ENCODE results near the gene CCDC86.
"Not testable (repeated sequence)": the region's sequence is repeated elsewhere in the genome, so short reads cannot be mapped to it uniquely, and the experiment has no call there.

Gene CCDC86, protein sequence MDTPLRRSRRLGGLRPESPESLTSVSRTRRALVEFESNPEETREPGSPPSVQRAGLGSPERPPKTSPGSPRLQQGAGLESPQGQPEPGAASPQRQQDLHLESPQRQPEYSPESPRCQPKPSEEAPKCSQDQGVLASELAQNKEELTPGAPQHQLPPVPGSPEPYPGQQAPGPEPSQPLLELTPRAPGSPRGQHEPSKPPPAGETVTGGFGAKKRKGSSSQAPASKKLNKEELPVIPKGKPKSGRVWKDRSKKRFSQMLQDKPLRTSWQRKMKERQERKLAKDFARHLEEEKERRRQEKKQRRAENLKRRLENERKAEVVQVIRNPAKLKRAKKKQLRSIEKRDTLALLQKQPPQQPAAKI

GRCh38 chr11:60841797-60842667, at the start of gene CCDC86:
Gene CCDC86, plus strand, starts transcription at chr11:60842113. Its CDS starts 12 bp downstream, at chr11:60842125.
- peak; percentile 97 to 99 for DNase-seq (ENCODE audit: low read depth in 2 of 2, low spot score in 1 of 2)

DNA sequence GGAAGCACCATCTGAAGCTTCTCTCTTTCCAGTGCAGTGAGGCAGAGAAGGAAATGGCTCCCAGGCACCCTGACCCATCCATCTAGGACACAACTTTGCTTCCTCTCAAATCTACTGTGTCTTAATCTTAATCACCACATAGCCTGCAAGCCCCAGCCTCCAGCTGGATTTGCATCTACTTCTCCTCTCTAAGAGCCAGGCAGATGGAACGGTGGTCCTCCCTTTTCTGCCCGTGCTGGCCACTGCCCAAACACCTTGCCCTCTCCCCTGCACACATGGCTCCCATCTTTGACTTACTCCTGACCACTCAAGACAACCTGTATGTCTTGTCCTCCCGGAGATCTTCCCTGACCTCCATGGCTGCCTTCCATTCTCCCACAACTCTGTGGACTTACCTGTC, 49.4 kb upstream of the CCDC86 start:
- DNase-seq (ENCODE audit: low read depth in 2 of 2, low spot score in 1 of 2) = no peak

DNA sequence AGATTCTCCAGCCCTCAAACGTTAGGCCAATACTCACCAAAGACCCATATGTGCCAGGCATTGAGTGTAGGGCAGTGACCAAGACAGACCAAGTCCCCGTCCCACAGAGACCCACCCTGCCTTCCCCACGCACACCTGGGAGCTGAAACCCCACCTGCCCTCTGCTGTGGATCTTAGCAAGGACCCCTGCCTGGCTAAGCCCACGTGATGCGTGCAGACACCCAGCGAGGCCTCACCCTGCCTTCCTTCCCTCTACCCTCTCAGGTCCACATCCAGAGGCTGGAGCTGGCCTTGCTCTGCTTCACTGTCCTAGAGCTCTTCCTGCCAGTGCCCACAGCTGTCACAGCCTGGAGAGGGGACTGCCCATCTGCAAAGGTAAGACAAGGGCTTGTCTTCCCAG, 46.6 kb upstream of the CCDC86 start:
- DNase-seq (ENCODE audit: low read depth in 2 of 2, low spot score in 1 of 2) = no peak

DNA sequence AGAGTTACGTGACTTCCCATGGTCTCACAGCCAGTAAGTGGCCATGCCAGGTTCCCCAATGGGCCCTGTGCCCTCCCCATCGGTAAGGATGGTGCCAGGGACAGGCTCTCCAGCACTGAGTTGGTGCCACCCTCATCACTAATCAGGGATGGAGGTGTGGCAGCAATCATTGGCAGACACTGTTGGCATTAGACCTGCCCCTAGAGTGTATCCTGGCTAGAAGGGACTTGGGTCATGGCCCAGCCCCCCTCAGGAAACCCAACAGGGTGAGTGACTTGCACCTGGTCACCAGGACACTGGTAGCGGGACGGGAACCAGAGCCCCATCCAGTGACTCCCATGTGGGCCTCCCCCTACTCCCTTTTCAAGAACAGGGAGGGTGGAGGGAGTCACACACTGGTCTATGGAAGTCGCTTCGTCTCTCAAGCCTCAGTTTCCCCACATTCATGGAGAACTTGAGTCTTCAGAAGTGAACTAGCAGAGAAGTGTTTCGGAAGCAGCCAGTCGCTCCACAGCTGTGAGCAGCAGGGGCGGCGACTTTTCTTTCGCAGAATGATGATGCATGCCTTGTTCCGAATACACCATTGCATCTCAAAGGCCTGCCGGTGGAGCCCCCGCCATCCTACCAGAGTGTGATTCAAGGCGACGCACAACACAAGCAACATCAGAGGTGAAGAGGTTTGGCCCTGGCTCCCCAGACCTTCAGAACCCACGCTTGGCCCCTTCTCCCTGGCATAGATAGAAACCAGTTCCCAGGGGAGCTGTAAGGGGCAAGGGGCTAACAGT, 43.9 kb upstream of the CCDC86 start:
- DNase-seq (ENCODE audit: low read depth in 2 of 2, low spot score in 1 of 2) = no peak

- DNase-seq (ENCODE audit: low read depth in 2 of 2, low spot score in 1 of 2) = no peak
These were observed 43.3 kb upstream of the CCDC86 start for GRCh38 chr11:60798631-60799030.

DNA sequence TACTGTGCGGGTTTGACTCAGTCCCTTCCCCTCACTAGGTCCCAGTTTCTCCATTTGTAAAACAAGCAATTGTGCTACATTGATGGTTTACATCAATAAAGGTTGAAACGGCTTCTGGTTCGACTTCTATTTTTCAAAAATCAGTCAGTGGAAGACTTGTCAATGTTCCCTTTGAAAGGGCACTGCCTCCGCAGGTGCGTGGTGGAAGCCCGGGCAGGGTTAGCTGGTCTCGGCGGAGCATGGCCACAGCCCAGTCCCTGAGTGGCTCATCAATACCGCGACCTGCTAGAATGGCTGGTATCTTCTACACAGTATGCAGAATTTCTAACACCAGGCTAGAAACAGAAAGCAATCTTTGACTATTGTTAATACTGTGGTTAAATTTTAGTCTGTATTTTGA, 40.7 kb upstream of the CCDC86 start:
- no peak for DNase-seq (ENCODE audit: low read depth in 2 of 2, low spot score in 1 of 2)

GRCh38 chr11:60803273-60803936, 38.5 kb upstream of the CCDC86 start:
- no peak for DNase-seq (ENCODE audit: low read depth in 2 of 2, low spot score in 1 of 2)

- DNase-seq (ENCODE audit: low read depth in 2 of 2, low spot score in 1 of 2) = no peak
These were observed 32.7 kb upstream of the CCDC86 start for GRCh38 chr11:60809249-60809648.

DNA sequence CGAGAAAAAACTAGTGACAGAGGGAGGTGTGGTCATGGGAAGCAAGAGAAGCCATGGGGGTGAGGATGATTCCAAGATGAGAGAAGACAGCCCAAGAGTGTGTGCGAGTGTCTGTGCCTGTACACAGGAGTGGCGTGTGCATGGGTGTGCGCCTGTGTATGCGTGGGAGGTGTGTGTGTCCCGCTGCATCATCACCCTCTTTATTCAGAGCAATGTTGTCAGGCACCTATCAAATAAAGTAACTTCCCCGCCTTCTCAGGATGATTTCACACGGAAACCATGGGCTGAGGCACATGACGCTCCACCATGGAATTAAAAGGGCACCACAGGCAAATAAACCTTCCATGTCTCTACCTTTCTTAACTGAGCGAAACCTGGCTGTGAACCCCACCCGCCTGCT, 32.2 kb upstream of the CCDC86 start:
- no peak for DNase-seq (ENCODE audit: low read depth in 2 of 2, low spot score in 1 of 2)

DNA sequence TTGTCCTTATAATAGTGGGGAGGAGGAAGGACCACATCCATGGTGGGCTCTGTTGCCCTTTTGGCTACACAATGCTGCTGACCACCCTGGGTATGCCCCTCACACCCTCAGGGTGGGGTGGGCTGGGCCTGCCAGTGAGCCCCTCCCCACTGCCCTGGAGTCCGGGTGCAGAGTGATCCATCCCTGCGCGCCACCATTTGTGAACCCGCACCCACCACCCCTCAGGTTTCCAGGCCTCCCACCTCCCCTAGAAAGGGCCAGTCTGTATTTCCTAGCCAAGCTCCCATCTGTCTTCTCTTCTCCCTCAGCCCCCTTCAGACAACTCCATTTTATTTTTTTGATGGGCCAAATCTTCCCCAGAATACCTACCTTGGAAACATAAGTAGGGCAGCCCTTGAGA, 31.8 kb upstream of the CCDC86 start:
- DNase-seq (ENCODE audit: low read depth in 2 of 2, low spot score in 1 of 2) = no peak

- DNase-seq (ENCODE audit: low read depth in 2 of 2, low spot score in 1 of 2) = no peak
These were observed 31.3 kb upstream of the CCDC86 start for GRCh38 chr11:60810569-60810968.

- DNase-seq (ENCODE audit: low read depth in 2 of 2, low spot score in 1 of 2) = no peak
These were observed 28.6 kb upstream of the CCDC86 start for GRCh38 chr11:60813324-60813723.

GRCh38 chr11:60814112-60814511, 27.8 kb upstream of the CCDC86 start:
- no peak for DNase-seq (ENCODE audit: low read depth in 2 of 2, low spot score in 1 of 2)

DNA sequence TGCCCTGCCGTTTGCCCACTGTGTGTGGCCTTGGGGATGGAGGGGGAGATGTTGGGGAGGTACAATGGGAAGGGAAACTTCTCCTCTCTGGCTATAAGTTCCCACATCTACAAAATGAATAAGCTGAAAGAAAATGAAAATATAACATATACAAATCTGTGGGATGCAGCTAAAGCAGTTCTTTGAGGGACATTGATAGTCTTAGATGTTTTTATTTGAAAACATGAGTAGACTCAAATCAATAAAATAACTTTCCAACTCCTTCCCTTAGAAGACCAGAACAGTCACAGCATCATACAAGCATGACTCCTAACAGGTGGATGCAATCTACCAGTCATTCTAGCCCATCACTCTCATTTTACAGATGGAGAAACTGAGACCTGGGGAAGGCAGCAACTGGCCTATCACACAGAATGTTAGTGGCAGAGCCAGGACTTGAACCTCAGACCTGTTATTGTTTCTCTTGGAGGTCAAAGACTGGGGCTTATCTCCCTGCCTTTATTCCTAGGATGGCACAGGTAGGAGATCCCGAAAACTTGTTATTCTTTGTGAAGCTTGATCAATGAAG, 25.2 kb upstream of the CCDC86 start:
- no peak for DNase-seq (ENCODE audit: low read depth in 2 of 2, low spot score in 1 of 2)

DNA sequence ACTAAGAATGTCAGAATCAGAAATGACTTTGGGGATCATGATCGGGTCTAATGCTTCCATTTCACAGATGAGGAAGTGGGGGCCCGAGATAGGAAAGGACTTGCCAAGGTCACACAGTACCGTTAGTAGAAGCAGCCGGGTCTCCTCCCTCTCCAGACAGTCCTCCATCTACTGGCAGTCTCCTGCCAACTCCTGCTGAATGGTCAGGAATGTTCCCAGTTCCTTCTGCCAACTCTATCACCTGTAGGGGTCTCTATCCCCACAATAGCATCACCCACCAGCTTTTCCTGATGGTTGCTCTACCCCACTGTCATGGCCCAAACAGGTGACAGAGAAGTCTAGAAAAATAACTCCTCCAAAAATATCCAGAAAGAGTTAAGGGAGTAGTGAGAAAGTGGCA, 23.9 kb upstream of the CCDC86 start:
- DNase-seq (ENCODE audit: low read depth in 2 of 2, low spot score in 1 of 2) = no peak

- DNase-seq (ENCODE audit: low read depth in 2 of 2, low spot score in 1 of 2) = no peak
These were observed 19.9 kb upstream of the CCDC86 start for GRCh38 chr11:60821827-60822599.

DNA sequence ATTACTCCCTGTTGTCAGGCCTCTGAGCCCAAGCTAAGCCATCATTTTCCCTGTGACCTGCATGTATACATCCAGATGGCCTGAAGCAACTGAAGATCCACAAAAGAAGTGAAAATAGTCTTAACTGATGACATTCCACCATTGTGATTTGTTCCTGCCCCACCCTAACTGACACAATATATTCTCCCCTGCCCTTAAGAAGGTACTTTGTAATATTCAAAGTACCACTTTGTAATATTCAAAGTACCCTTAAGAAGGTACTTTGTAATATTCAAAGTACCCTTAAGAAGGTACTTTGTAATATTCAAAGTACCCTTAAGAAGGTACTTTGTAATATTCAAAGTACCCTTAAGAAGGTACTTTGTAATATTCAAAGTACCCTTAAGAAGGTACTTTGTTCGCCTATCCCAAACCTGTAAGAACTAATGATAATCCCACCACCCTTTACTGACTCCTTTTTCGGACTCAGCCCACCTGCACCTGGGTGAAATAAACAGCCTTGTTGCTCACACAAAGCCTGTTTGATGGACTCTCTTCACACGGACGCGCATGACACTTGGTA, 18.1 kb upstream of the CCDC86 start:
- DNase-seq (ENCODE audit: low read depth in 2 of 2, low spot score in 1 of 2) = not testable (repeated sequence)

DNA sequence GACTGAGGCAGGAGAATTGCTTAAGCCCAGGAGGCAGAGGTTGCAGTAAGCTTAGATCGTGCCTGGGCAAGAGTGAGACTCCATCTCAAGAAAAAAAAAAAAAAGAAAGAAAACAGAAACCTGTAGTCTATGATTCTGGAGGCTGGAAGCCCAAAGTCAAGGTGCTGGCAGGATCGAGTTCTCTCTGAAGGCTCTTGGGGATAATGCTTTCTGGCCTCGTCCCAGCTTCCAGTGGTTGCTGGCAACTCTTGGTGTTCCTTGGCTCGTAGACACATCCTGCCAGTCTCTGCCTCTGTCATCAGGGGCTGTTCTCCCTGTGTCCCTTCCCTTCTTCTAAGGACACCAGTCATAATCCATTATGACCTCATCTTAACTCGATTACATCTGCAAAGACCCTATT, 16.8 kb upstream of the CCDC86 start:
- DNase-seq (ENCODE audit: low read depth in 2 of 2, low spot score in 1 of 2) = no peak

- DNase-seq (ENCODE audit: low read depth in 2 of 2, low spot score in 1 of 2) = no peak
These were observed 16.1 kb upstream of the CCDC86 start for GRCh38 chr11:60825790-60826189.
